HG03097 (cell line): ENCODE measurements around the gene HIPK2.
A peak's percentile ranks its signal among the peaks of the same experiment; 100 is the strongest.

Experiments
- ATAC-seq: cut with Tn5 transposase; IDR thresholded peaks from one replicate; pipeline ENCODE4 v1.9.1; 2021; ENCODE audit not compliant: unreplicated experiment, low FRiP score

Gene HIPK2

GRCh38 chr7:139699640-139700504 lies 77.9 kb downstream of the HIPK2 start:
- ATAC-seq = no peak

GRCh38 chr7:139698844-139699243 lies 79.0 kb downstream of the HIPK2 start:
- ATAC-seq = no peak

- no peak for ATAC-seq
These were observed 79.5 kb downstream of the HIPK2 start for GRCh38 chr7:139698278-139698677.

GRCh38 chr7:139697056-139697455 lies 80.7 kb downstream of the HIPK2 start:
- no peak for ATAC-seq

- ATAC-seq = peak; percentile 55
These were observed 81.2 kb downstream of the HIPK2 start for GRCh38 chr7:139696552-139696951.

- ATAC-seq = no peak
These were observed 82.2 kb downstream of the HIPK2 start for GRCh38 chr7:139695588-139695987.

- no peak for ATAC-seq
These were observed 82.7 kb downstream of the HIPK2 start for GRCh38 chr7:139695051-139695450.

GRCh38 chr7:139694389-139694676 lies 83.5 kb downstream of the HIPK2 start:
- no peak for ATAC-seq

- ATAC-seq = no peak
These were observed 84.0 kb downstream of the HIPK2 start for GRCh38 chr7:139693651-139694388.

GRCh38 chr7:139692723-139693122 lies 85.1 kb downstream of the HIPK2 start:
- no peak for ATAC-seq

- no peak for ATAC-seq
These were observed 86.5 kb downstream of the HIPK2 start for GRCh38 chr7:139691253-139691781.

GRCh38 chr7:139687980-139688632 lies 89.7 kb downstream of the HIPK2 start:
- ATAC-seq = no peak

- no peak for ATAC-seq
These were observed 90.4 kb downstream of the HIPK2 start for GRCh38 chr7:139687211-139687954.

- no peak for ATAC-seq
These were observed 94.5 kb downstream of the HIPK2 start for GRCh38 chr7:139683137-139683921.

GRCh38 chr7:139682136-139683013 lies 95.4 kb downstream of the HIPK2 start:
- ATAC-seq = peak; percentile 42

- no peak for ATAC-seq
These were observed 96.0 kb downstream of the HIPK2 start for GRCh38 chr7:139681812-139682135.

GRCh38 chr7:139681463-139681755 lies 96.4 kb downstream of the HIPK2 start:
- ATAC-seq = no peak

GRCh38 chr7:139680676-139681462 lies 96.9 kb downstream of the HIPK2 start:
- ATAC-seq = peak; percentile 45
